Keratinocyte (primary cell): ENCODE data around the gene MYBPC1. TPM values are rescaled to one million over a fixed set of nuclear protein-coding genes. Genes with fewer than 3 reads are reported as not detected.

Source experiments
- DNase-seq: peaks from one replicate; pipeline ENCODE4 v3.0.0-alpha.2; 2011; ENCODE audit warnings: low read depth, missing footprints, low spot score
- FAIRE-seq: peaks from 2 replicates; lab custom pipeline; 2011; peaks lifted over from hg19 to GRCh38; lab: Jason Lieb, UNC
- H2AFZ ChIP-seq: 2 replicates; pipeline ENCODE4 v1.6.0; 2012; ENCODE audit warnings: low read length, control low read depth, inconsistent platforms; ENCODE audit not compliant: control insufficient read depth
- H3K27ac ChIP-seq: 2 replicates; pipeline ENCODE4 v1.5.1; 2011; ENCODE audit warnings: low read length; ENCODE audit not compliant: control insufficient read depth, insufficient read depth
- H3K27me3 ChIP-seq: 3 replicates; pipeline ENCODE4 v1.6.0; 2011; ENCODE audit warnings: low read length; ENCODE audit not compliant: control insufficient read depth, insufficient read depth; ENCODE audit errors: extremely low read depth
- H3K36me3 ChIP-seq, 2 experiments: 2 replicates in 1 of 2; 3 replicates in 1 of 2; pipeline ENCODE4 v1.5.1; 2011; ENCODE audit warnings: low read length in 2 of 2, mild to moderate bottlenecking in 1 of 2; ENCODE audit not compliant: control insufficient read depth in 2 of 2, insufficient read depth in 2 of 2; ENCODE audit errors: extremely low read depth in 1 of 2
- H3K4me1 ChIP-seq: 3 replicates; pipeline ENCODE4 v1.5.1; 2011; ENCODE audit warnings: low read length; ENCODE audit not compliant: control insufficient read depth, insufficient read depth; ENCODE audit errors: extremely low read depth
- H3K4me2 ChIP-seq: 3 replicates; pipeline ENCODE4 v1.6.0; 2011; ENCODE audit warnings: low read depth, low read length; ENCODE audit not compliant: control insufficient read depth, insufficient read depth; ENCODE audit errors: extremely low read depth
- H3K4me3 ChIP-seq, 3 experiments: fragments of 200-600 bp in 1 of 3; sonication (generic) in 1 of 3; 2 replicates in 2 of 3; 3 replicates in 1 of 3; pipeline ENCODE4 v1.5.1; 2011 to 2016; ENCODE audit warnings: low read length in 3 of 3, mild to moderate bottlenecking in 3 of 3, control low read depth in 2 of 3, inconsistent platforms in 1 of 3, low read depth in 1 of 3, mixed read lengths in 1 of 3, mixed run types in 1 of 3, moderate library complexity in 1 of 3; ENCODE audit not compliant: control insufficient read depth in 2 of 3, insufficient read depth in 2 of 3; ENCODE audit errors: extremely low read depth in 1 of 3
- H3K79me2 ChIP-seq: 2 replicates; pipeline ENCODE4 v1.6.0; 2012; ENCODE audit warnings: low read length; ENCODE audit not compliant: control insufficient read depth, insufficient read depth
- H3K9ac ChIP-seq: 3 replicates; pipeline ENCODE4 v1.6.0; 2011; ENCODE audit warnings: low read length; ENCODE audit not compliant: control insufficient read depth, insufficient read depth; ENCODE audit errors: extremely low read depth
- H3K9me1 ChIP-seq: 3 replicates; pipeline ENCODE4 v1.6.0; 2011; ENCODE audit warnings: low read length; ENCODE audit not compliant: control insufficient read depth, insufficient read depth; ENCODE audit errors: extremely low read depth
- H3K9me3 ChIP-seq: 2 replicates; pipeline ENCODE4 v1.5.1; 2012; ENCODE audit warnings: low read depth, low read length; ENCODE audit not compliant: control insufficient read depth
- H4K20me1 ChIP-seq: 3 replicates; pipeline ENCODE4 v1.6.0; 2011; ENCODE audit warnings: low read length; ENCODE audit not compliant: control insufficient read depth, insufficient read depth; ENCODE audit errors: extremely low read depth
- CTCF ChIP-seq, 3 experiments: IDR thresholded peaks in 1 of 3; conservative IDR thresholded peaks in 1 of 3; optimal IDR thresholded peaks in 1 of 3; 2 replicates in 2 of 3; 3 replicates in 1 of 3; pipeline versions ENCODE3 to v1.5.1; 2011; ENCODE audit warnings: low read length in 3 of 3, mild to moderate bottlenecking in 3 of 3, moderate library complexity in 2 of 3, control low read depth in 1 of 3, inconsistent platforms in 1 of 3; ENCODE audit not compliant: insufficient read depth in 2 of 3; ENCODE audit errors: extremely low read depth in 1 of 3
- EZH2 ChIP-seq: IDR thresholded peaks from one replicate; pipeline ENCODE4 v1.6.1; 2012; ENCODE audit warnings: inconsistent platforms, mild to moderate bottlenecking, low read length, moderate library complexity
- dilution Hi-C: fragments of 300-500 bp; cut with MboI; formaldehyde crosslinking; loops from one replicate; pipeline ENCODE4 v1.7.0; 2020; ENCODE audit warnings: low sequenced_read_pairs; ENCODE audit not compliant: extremely low pct_ligation_motif_present
- polyA plus RNA-seq, 5 experiments: library from polyadenylated mRNA; depleted of rRNA in 3 of 5; stranded (reverse) in 3 of 5; stranded (forward) in 1 of 5; unstranded in 1 of 5; fragments of >200 nt; gene quantifications; 1 replicate in 1 of 5; 2 replicates in 3 of 5; 3 replicates in 1 of 5; pipeline versions ENCODE4 v1.2.1 to v1.2.3, GENCODE V29; 2011 to 2012; ENCODE audit warnings: missing spikeins in 2 of 5, low read depth in 1 of 5, low replicate concordance in 1 of 5

The MYBPC1 gene
- polyA plus RNA-seq, 1 donor (not counting 4 experiments of a cell fraction or from before 2014, with no cell fraction given), result not detected

GRCh38 chr12:101566318-101566717 lies 28.5 kb upstream of the MYBPC1 start:
- H3K27ac ChIP-seq, result no peak overlapping the region
- no peak for TF ChIP-seq CTCF (optimal IDR thresholded peaks at IDR 0.05 in 1 of 3, IDR thresholded peaks at IDR 0.05 in 1 of 3, conservative IDR thresholded peaks at IDR 0.05 in 1 of 3; ENCODE audit: extremely low read depth in 1 of 3, insufficient read depth in 2 of 3, low read length in 3 of 3)
- no peak for TF ChIP-seq EZH2
- no peaks in the 10 kb centered on the region for H3K79me2 ChIP-seq
- H3K27me3 ChIP-seq, result no peaks in the 10 kb centered on the region
- dilution Hi-C loops, result no loop called here
- H3K4me3 ChIP-seq, result no peak overlapping the region
- H3K9me3 ChIP-seq, result no peaks in the 10 kb centered on the region
- FAIRE-seq (no peak), DNase-seq (no peak)
- H3K36me3 ChIP-seq, result no peaks in the 10 kb centered on the region
- H2AFZ ChIP-seq, result no peak overlapping the region
- no peaks in the 10 kb centered on the region for H3K9me1 ChIP-seq
- no peak overlapping the region for H3K9ac ChIP-seq
- no peaks in the 10 kb centered on the region for H3K4me1 ChIP-seq
- H3K4me2 ChIP-seq, result no peak overlapping the region
- no peaks in the 10 kb centered on the region for H4K20me1 ChIP-seq

- Histone ChIP-seq H3K4me3 (no peak overlapping the region), H3K27me3 (no peaks in the 10 kb centered on the region), H3K9ac (no peak overlapping the region), H3K9me3 (no peaks in the 10 kb centered on the region), H4K20me1 (no peaks in the 10 kb centered on the region), H3K79me2 (no peaks in the 10 kb centered on the region), H3K36me3 (no peaks in the 10 kb centered on the region), H3K4me1 (no peaks in the 10 kb centered on the region), H3K4me2 (no peak overlapping the region), H2AFZ (no peak overlapping the region), H3K9me1 (no peaks in the 10 kb centered on the region), H3K27ac (no peak overlapping the region)
- dilution Hi-C loops, result no loop called here
- FAIRE-seq (no peak), DNase-seq (no peak)
- TF ChIP-seq CTCF (optimal IDR thresholded peaks at IDR 0.05 in 1 of 3, IDR thresholded peaks at IDR 0.05 in 1 of 3, conservative IDR thresholded peaks at IDR 0.05 in 1 of 3; ENCODE audit: extremely low read depth in 1 of 3, insufficient read depth in 2 of 3, low read length in 3 of 3) (no peak), EZH2 (no peak)
These were observed 26.9 kb upstream of the MYBPC1 start for GRCh38 chr12:101567918-101568317.
